ENCODE results near the gene OR51D1.

OR51D1 gene, protein sequence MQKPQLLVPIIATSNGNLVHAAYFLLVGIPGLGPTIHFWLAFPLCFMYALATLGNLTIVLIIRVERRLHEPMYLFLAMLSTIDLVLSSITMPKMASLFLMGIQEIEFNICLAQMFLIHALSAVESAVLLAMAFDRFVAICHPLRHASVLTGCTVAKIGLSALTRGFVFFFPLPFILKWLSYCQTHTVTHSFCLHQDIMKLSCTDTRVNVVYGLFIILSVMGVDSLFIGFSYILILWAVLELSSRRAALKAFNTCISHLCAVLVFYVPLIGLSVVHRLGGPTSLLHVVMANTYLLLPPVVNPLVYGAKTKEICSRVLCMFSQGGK

DNA sequence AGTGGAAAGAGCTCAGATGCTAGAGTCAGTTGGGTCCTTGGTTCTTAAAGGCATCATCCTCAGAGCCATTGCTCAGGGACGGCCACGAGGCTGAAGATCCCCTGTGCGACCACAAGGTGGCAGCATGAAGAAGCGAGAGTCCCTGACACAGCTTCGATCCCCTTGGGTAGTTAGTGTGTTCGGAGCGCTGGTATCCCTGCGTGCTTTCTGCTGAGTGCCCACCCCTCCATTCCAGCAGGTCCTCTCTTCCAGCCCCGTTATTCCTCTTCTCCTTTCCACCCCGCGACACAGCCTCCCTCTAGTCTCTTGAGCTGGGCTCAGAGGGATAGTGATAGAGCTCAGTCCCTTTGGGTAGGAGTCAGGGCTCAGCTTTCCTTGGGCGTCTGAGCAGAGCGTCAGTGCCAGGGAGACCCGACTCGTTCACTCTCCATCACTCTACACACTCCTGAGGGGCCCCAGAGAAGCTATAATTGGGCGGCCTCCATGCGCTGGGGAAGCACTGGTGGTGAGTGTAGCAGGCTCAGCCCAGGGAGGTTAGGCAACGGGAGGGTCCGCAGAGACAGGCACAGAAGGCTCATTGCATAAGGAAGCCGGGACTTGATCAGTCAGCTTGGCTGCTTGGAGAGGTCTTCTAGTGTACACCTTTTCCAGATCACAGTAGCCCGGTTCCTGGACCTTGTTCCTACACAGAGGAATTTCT lies at the start of gene OR51D1:
Gene OR51D1 (plus strand): TSS at position 516 of the 700 bp plus-strand sequence. CDS start 2,314 bp downstream, outside the sequence.
- DNase-seq = peak; percentile 68

DNA sequence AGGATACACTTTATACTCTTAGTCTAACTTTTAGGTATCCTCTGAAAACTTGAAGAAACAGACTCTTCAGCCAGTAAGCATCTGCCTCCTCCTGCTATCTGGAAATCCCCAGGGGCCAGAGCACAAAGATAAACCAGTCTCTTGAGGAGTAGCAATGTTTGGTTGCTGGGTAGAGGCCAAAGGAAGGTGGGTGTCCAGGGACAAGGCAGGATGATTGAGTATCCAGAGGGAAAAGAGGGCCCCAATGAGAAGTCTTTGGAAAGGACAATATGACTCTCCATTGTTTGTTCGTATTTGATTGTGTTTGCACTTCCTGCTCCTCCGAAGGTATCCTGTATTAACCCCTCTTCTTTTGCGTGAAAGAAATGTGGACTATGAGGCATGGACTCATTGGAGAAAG lies 48.3 kb upstream of the OR51D1 start:
- DNase-seq = no peak

DNA sequence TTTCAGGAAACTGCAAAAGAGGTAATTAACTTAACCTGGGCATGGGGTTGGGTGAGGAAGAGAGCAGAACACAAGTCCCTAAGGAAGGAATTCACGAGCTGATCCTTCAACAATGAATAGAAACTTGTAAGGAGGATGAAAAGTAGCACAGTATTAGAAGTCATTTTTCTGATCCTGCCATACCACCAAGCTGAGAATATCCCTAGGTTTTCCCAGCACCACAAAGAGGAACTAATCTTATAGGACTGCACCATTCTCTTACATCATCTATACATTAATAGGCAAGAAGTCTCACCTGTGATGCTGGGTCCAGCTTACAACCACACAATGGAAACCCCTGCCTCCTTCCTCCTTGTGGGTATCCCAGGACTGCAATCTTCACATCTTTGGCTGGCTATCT lies 43.5 kb upstream of the OR51D1 start, which contains the start of gene OR52I1:
Gene OR52I1 (plus strand): TSS at position 301 of the 400 bp plus-strand sequence. CDS start 0 bp downstream, at position 301.
- no peak for DNase-seq

DNA sequence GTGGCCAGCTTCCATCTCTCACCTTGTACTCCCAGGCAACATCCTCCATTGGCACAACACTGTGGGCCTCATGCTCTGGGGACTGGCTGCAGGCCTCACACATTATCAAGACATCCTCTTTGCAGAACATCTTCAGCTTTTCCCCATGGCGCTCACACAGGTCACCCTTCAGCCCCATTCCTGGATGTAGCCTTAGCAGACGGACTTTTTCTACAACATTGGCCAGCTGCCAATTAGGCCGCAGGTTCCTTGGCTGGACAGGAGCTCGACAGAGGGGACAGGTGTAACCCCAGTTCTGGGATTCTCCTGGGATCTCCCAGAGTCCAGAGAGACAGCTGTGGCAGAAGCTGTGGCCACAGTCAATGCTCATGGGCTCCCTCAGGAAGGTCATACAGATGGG lies 32.2 kb upstream of the OR51D1 start:
- DNase-seq = no peak

DNA sequence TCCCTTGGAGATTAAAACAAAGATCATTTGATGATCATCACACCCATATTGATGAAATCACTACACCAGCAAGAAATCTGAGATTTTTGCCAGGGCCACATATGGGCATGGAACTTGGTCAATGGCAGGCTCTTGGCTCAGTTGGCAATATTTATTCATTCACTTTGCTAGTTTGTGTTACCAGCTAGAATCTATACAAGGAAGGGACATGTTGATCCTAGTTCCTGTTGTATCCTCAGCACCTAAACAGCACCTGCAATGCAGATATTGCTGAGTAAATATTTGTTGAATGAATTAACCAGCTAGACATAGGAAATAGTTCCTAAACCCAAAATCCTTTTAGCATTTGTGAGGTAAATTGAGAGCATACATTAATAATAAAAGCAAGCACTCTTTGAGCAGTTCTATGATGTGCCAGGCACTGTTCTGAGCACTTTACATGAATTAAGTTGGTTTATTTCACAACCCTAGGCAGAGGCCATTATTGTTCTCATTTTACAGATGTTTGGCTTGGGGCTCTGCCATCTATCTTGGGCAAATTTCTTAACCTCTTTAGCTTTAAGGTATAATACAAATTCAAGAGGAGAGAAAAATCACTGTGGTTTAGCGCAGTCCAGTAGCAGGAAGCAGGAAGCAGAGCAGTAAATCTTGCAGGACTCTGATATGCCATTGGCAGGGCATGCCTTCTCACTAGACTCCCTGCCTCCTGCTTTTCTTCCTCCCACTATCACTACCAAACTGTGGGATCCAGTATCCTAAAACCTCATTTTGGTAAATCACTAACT lies 30.9 kb upstream of the OR51D1 start:
- DNase-seq = no peak

DNA sequence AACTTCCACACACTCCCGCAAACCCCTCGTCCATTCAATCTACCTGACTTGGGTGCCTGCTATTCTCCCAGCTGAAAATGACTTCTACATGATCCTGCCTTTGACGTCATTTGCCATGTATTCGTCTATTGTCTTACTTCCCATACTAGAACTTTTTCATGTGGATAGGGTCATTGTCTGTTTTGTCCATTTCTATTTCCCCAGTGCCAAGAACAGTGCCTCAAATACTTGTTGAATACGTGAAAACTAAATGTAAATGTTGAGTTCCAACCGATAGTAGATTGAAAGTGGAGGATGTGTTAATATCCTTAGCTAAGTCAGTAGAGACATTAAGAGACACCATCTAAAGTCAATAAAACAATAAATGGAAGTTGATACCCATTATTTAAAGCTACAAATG lies 30.2 kb upstream of the OR51D1 start:
- no peak for DNase-seq

DNA sequence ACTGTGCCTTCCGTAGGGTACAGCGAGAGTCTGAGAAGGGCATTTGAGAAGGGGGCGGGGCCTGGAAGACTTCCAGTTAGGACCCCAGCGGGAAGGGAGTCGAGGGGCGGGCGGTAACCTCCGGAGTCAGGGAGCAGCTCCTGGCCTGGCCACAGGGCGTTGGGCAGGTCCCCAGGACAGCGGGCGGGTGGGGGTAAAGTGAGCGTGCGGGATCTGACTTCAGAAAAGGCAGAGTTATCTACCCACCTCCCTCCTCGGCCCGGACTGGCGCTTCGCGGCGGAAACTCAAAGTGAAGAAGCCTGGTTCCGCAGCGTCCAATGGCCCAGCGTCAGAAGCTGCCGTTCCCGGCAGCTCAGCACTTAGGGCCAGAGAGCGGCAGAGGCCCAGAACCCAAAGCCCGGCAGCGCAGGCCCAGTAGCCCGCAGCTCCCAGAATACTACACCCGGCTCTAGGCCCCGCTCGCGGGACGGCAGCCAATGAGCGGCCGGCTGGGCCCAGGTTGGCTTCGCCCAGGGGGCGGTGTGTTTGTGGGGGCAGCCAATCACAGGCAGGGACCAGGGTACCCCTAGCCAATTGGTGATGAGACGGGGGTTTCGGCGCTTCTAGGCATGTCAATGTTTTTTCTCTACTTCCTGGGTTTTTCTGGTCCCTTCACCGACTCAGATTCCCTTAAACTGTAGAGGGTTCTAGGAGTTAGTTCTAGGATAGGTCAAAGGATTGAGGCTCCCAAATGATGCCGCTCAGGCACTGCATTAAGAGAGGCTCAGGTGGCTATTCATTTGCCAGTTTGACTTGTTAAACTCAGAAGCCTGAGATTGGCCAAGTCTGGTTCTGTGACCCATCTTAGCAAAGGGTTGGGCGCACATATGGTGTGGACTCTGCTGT lies 29.3 kb upstream of the OR51D1 start, which contains the start of gene TRIM68:
Gene TRIM68 (minus strand): TSS at position 451 of the 886 bp plus-strand sequence. CDS start 2,727 bp downstream, outside the sequence.
- peak; percentile 95 for DNase-seq

DNA sequence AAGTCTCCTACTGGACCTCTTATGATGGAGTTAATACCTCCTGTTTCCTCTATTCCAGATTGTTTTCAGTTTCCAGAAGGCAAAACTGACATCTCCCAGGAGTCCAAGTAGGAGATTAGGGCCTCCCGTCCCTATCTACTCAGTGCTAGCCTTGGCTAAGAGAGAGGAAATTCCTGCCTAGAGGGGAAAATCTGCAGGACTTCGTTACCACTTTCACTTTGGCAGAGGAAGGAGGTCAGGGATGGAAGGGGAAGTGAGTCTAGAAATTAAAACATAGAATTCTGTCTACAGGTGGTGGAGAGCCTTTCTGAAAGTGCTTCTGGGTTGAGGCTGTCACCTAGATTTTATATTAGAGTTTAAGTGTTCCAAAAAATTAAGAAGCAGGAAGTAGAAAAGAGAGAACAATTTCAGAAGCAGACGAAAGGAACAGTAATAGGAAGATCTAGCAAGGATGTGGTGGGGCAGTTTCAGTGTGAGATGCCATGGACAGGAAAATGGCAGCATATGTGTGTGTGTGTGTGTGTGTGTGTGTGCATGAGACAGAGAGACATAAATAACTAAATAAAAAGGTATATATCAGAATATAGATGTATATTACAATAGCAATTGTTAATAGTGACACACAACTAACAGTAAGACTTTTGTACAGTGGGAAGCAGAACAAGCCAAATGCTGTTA lies 26.9 kb upstream of the OR51D1 start:
- DNase-seq = no peak

DNA sequence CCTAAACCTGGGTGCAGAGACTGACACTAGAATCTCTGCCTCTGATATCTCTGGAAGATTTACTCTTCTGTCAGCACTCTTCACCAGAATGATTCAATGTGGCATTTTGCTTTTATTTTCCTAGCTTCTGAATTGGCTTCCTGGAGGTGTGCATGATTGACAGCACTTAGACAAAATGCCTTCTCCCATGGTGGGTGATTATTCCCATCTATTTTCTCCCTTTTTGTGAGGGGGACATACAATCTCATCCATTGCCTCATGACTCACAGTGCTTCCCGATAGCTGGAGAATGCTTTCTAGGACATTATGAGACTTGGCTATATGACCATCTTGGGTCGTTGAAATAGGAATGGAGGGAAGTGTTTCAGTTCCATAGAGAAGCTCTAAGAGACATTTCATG lies 25.3 kb upstream of the OR51D1 start:
- no peak for DNase-seq

DNA sequence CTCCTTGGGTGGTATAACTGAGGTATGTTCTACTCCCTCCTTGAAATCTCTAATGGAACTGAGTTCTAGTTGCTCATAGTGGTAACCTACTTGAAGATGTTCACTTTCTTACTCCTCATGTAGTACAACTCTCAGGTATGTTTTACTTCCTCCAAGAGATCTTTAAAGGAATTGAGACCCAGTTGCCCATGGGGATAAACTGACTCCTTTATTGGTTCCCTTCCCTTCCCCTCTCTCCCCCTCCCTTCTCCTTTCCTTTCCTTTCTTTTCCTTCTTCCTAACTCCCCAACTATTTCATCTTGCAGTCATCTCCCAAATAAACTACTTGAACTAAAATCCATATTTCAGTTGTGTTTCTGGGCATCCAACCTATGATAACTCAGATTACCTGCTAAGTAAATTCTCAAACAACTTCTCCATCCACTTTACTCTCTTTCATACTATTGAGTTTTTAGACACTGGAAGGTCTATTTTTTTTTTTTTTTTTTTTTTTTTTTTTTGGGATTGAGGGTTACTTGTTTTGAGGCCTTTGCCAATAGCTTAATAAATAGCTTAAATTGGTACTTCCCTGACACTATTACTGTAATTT lies 21.3 kb upstream of the OR51D1 start:
- DNase-seq = no peak

DNA sequence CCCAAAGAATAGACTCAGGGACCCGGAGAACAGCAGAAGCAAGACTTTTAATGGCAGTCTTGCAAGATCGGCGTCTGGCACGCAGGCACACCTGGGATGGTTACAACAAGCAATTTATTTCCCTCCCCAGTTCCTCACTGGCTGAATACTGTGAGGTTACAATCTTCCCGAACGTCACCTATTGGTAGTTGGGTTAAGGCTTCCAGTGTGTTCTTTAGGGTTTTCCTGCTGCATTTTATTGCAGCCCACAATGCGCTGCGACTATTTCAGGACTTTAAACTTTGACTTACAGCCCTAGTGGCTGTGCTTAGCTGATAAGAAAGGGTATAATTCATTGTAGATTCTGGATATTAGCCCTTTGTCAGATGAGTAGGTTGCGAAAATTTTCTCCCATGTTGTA lies 17.8 kb upstream of the OR51D1 start:
- DNase-seq = no peak

DNA sequence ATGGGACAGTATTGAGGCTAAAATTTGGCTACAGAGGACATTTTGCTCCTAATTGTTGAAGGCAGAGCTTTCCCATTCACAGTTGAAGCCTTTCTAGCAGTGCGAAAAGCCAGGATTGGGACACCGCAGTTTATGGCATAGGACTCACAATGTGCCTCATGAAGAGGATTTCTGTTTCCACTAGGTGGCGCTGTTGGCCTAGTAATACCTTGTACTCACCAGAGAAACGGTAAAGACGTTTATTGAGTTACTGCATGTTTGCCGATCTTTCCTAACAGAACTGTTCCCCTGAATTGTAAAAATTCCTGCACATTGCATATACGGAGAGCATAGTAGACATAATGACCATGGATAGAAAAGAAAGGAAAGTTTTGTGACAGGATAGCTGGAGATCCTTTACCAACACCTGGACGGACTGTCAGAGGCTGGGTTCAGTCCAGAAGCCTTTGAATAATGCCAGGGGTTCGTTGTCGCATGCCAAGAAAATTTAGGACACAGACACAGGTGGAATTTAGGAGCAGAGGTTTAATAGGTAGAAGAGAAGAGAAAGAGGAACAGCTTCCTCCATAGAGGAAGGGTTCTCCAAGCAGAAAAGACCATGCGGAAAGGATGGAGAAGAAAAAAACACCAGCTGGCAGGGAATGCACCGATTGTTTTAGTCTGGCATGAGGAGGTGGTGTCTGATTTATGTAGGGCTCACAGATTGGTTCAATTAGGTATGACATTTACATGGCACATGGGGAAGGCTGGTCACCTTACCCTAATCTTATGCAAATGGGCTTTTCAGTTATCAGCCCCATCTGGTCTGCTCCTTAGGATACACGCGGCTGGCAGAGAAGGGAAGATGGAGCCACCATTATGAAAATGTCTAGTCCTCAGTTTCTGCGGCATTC lies 10.8 kb upstream of the OR51D1 start:
- no peak for DNase-seq

DNA sequence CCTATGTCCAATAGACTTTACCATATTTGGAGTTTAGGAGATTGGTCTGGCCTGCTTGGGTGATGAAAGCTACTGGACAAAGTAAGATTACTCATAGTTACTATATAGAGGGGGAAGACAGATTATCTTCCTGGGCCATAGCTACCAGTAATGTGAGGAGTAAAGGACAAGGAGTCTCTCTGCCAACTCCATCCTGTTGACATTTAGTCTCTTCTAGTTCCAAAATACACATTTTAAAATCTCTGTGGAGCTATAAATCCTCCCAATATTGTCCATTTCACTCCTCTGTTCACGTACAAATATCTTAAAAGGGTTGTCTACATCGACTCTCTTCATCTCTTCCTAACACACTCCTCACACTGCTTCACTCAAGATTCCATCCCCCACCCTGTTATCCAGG lies 1.1 kb upstream of the OR51D1 start:
- DNase-seq = no peak

DNA sequence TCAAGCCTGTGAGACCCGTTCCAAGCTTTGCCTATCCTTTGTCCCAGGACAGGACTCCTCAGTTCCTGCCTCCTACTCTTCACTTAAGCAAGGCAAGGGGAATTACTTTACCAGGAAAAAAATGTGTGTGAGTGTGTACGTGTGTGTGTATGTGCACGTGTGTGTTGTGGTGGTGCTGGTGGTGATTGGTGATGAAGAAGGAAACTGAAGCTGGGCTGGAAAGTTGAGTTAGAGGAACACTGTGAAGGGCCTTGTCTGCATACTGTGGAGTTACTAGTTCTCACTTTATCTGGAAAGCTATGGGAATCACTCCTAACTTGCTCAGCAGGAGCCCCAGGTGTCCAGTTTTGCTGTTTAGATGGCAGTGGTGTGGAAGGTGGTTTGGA lies 378 bp downstream of the OR51D1 start:
- DNase-seq = no peak

DNA sequence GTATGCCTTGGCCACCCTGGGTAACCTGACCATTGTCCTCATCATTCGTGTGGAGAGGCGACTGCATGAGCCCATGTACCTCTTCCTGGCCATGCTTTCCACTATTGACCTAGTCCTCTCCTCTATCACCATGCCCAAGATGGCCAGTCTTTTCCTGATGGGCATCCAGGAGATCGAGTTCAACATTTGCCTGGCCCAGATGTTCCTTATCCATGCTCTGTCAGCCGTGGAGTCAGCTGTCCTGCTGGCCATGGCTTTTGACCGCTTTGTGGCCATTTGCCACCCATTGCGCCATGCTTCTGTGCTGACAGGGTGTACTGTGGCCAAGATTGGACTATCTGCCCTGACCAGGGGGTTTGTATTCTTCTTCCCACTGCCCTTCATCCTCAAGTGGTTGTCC lies 2.7 kb downstream of the OR51D1 start:
- DNase-seq = no peak

DNA sequence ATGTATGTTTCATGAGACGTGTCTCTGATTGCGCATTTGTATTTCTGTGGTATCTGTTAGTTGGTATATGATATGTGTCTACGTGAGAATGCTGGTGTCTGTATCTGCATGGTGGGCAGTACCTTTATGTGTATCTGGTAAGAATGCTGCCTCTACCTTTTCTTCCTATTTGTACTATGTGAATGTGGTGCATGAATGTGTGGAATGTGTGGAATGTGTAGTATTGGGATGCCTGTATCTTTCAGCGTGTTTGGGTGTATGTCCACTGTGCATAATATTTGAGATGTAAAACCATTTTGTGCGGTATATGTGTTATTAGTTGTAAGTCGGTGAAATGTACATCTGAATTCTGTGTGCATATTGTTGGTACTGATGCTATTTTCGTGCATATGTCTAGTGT lies 4.2 kb downstream of the OR51D1 start:
- DNase-seq = no peak

DNA sequence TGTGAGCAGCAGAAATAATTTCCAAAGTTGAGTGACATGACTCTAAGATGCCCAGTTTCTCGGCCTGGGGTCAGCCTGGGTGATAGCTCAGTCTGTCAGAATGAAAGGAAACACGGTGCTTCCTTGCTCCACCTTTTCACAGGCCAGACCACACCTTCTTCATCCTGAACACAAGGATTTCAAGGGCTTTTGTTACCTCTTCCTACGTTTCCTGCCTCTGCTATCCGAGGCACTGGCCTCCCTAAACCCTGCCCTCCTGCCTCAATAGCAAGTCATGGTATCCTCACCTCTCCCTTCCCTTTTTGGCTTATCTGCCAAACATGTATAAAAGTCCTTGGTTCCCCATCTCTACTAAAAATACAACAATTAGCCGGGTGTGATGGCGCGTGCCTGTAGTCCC lies 4.8 kb downstream of the OR51D1 start:
- no peak for DNase-seq

DNA sequence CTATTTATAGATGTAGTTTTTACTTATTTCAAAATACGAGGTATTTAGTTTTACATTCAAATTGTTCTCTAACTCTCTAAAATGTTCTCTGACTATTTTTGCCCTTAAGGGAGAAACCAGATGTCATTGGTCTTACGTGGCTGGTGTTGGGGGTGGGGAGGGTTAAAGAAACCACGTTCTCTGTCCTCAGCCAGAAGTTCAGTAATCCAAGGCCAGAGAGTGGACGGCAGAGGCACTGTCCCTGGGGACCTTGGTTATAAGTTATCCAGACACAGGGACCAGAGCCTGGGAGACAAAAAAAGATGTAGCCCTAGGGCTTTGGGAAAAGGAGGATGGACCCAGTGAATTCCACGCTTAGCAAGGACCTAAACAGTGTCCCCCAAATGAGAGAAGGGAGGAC lies 5.8 kb downstream of the OR51D1 start:
- DNase-seq = no peak

DNA sequence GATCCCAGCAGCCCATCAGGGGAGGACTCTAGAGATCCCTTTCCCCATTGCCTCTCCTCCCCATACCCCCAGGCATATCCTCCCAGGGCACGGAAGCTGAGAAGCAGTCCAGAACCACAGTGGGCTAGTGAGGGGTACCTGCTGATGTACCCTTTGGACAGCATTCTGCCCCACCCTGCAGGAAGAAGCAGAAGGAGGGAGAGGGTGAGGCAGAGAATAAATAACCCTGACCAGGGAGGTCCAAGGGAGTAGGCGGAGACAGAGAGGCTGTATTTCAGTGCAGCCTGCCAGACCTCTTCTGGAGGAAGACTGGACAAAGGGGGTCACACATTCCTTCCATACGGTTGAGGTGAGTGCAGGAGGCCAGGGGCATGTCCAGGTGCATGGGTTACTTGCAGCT lies 6.4 kb downstream of the OR51D1 start, which contains the start of gene OR51E1:
Gene OR51E1 (plus strand): TSS at position 301 of the 400 bp plus-strand sequence. CDS start 8,545 bp downstream, outside the sequence.
- no peak for DNase-seq

DNA sequence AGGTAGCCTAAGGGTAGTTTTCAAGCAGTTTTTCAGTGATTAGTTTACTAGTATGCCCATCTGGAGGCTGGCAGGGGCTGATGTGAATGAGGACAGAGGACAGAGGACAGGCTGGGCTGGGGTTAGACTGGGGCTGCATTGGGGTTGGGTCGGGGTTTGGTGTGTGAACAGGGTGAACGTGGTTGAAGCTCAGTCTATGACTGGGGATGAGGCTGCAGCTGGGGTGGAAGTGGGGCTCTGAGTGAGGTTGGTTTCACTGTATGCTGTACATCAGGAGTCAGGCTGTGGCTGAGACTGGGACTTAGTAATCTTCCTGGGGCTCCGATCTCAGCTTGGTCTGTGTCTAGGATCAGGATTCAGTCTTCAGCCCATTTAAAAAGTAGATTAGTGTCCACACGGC lies 7.0 kb downstream of the OR51D1 start:
- DNase-seq = no peak

All from activated T-cell treated with anti-CD3 and anti-CD28 coated beads, Interleukin-2, amount 50 U/mL, for 1 hour (primary cell).